Uterus (tissue), 4 donors: ENCODE measurements around the gene CLDND1. TPM values are rescaled to one million over a fixed set of nuclear protein-coding genes. Genes with fewer than 3 reads are reported as not detected.

Source experiments
- DNase-seq, 2 donors: peaks; one replicate each; pipeline ENCODE4 v3.0.0-alpha.2; 2019 to 2020
- H3K27ac ChIP-seq, 2 donors: fragments of 200-600 bp; sonication (generic); 1 replicate in 1 of 2; 2 replicates in 1 of 2; pipeline ENCODE4 v1.5.1; 2016 to 2018
- H3K27me3 ChIP-seq, 2 donors: fragments of 200-600 bp; sonication (generic); one replicate each; pipeline ENCODE4 v1.5.1; 2018 to 2019; ENCODE audit warnings: control low read depth in 1 of 2
- H3K36me3 ChIP-seq, 2 donors: fragments of 200-600 bp; sonication (generic); one replicate each; pipeline ENCODE4 v1.5.1; 2019; ENCODE audit warnings: control low read depth in 1 of 2
- H3K4me1 ChIP-seq, 2 donors: fragments of 200-600 bp; sonication (generic); one replicate each; pipeline ENCODE4 v1.5.1; 2018 to 2019; ENCODE audit warnings: control low read depth in 1 of 2
- H3K4me3 ChIP-seq, 2 donors: fragments of 200-600 bp; sonication (generic); 1 replicate in 1 of 2; 2 replicates in 1 of 2; pipeline ENCODE4 v1.5.1; 2018 to 2019; ENCODE audit warnings: mild to moderate bottlenecking in 1 of 2
- H3K9me3 ChIP-seq, 2 donors: fragments of 200-600 bp; sonication (generic); one replicate each; pipeline ENCODE4 v1.5.1; 2019; ENCODE audit warnings: control low read depth in 1 of 2
- POLR2A ChIP-seq, 2 donors: fragments of 450-650 bp; IDR thresholded peaks; one replicate each; pipeline ENCODE4 v1.6.1; 2016; ENCODE audit warnings: antibody characterized with exemption in 2 of 2, mild to moderate bottlenecking in 1 of 2, moderate library complexity in 1 of 2
- intact Hi-C: fragments of 100-400 bp; cut with DNase I; formaldehyde crosslinking; loops from one replicate; pipeline ENCODE4 v1.15.1; 2023; ENCODE audit warnings: low total_unique reads
- total RNA-seq, 4 donors: library from RNA; depleted of rRNA in 3 of 4; stranded (reverse); fragments of >200 nt in 3 of 4; gene quantifications; one replicate each; pipeline versions ENCODE4 v1.1.0 to v1.2.4, GENCODE V29; 2014 to 2023
- TF ChIP-seq, protein P1 (sequence below), 4 experiments: fragments of 200-600 bp in 2 of 4; fragments of 450-650 bp in 2 of 4; sonication (generic) in 2 of 4; IDR thresholded peaks; one replicate each; pipeline ENCODE4 v1.5.1; 2016 to 2019; ENCODE audit warnings: antibody characterized with exemption in 4 of 4, mild to moderate bottlenecking in 2 of 4, moderate library complexity in 1 of 4
- donor health status: DM: yes; HTN: yes; CAD: no.

Gene CLDND1
- total RNA-seq: 100 to 1,000 TPM; 134 to 253 (median 150) TPM

- H3K9me3 ChIP-seq: no peaks in the 10 kb centered on the region
- TF ChIP-seq, protein P1, sequence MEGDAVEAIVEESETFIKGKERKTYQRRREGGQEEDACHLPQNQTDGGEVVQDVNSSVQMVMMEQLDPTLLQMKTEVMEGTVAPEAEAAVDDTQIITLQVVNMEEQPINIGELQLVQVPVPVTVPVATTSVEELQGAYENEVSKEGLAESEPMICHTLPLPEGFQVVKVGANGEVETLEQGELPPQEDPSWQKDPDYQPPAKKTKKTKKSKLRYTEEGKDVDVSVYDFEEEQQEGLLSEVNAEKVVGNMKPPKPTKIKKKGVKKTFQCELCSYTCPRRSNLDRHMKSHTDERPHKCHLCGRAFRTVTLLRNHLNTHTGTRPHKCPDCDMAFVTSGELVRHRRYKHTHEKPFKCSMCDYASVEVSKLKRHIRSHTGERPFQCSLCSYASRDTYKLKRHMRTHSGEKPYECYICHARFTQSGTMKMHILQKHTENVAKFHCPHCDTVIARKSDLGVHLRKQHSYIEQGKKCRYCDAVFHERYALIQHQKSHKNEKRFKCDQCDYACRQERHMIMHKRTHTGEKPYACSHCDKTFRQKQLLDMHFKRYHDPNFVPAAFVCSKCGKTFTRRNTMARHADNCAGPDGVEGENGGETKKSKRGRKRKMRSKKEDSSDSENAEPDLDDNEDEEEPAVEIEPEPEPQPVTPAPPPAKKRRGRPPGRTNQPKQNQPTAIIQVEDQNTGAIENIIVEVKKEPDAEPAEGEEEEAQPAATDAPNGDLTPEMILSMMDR (IDR thresholded peaks at IDR 0.05): peak in 1 of 4 experiments; percentile 4
- peak; percentile 79 to 92 for TF ChIP-seq POLR2A (IDR thresholded peaks at IDR 0.05)
- no peaks in the 10 kb centered on the region for H3K27me3 ChIP-seq
- H3K27ac ChIP-seq: peak within 1 kb of the TSS; percentile 96 to 97
- peak; percentile 97 to 98 for DNase-seq
- peaks cover 0 to 18% of the 10 kb centered on the region in 2 donors for H3K4me1 ChIP-seq
- intact Hi-C loops: no loop called here
- peak within 1 kb of the TSS; percentile 73 to 77 for H3K4me3 ChIP-seq
- H3K36me3 ChIP-seq: no peaks in the 10 kb centered on the region
Measured at GRCh38 chr3:98522544-98523281, at the start of gene CLDND1. Gene CLDND1, minus strand, starts transcription at chr3:98522902. Its CDS starts 1,478 bp downstream, at chr3:98521424.

DNA sequence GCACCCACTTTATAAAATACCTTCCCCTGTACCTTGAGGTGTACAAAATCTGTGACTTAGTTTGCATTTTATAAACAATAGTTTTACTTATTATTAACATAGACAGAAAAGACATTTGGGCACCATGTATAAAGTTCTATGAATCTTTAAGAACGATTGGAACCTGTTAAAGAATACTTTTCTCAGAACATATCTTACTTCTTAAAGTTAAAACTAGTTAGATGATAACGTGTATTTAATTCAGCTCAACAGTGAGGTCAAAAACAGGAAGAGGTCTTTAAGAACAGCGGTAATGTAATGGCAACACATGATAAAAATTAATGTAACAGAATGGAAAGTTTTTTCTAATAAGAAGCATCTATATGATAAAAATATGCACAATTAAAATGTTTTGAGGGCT, 45.7 kb upstream of the CLDND1 start:
- DNase-seq: no peak
- Histone ChIP-seq H3K4me3 (no peak overlapping the region), H3K27ac (no peak overlapping the region), H3K9me3 (no peaks in the 10 kb centered on the region), H3K4me1 (no peaks in the 10 kb centered on the region), H3K27me3 (no peaks in the 10 kb centered on the region), H3K36me3 (no peaks in the 10 kb centered on the region)
- no peak for TF ChIP-seq POLR2A (IDR thresholded peaks at IDR 0.05)
- TF ChIP-seq, protein P1 (IDR thresholded peaks at IDR 0.05): no peak
- intact Hi-C loops: no loop called here

DNA sequence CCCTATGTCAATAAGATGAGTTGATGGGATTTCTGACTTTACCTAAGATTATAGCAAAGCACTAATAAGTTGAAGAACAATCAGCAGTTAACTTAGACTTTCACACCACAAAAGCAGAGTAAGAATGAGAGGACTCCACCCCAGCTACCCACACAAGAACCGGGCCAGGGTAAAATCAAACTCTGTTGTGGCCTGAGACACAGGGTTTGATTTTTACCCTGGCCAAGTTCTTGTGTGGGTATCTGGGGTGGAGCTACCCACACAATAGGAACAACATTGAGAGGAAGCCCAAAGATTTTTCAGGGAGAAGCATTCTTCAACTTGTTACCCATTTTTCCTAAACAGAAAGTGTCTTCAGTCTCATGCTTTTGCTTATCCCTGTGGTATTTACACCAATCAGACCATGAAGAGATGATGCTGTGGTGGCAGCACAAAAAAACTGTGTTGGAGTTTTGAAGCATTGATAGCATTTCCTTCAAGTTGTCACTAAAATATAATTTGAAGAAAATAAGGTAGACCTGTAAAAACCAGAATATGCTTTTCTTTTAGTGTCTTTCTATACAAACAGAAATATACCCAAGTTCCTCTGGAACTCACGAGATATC, 45.1 kb upstream of the CLDND1 start:
- no peak for DNase-seq
- Histone ChIP-seq H3K36me3 (no peaks in the 10 kb centered on the region), H3K27ac (no peak overlapping the region), H3K4me3 (no peak overlapping the region), H3K4me1 (no peaks in the 10 kb centered on the region), H3K9me3 (no peaks in the 10 kb centered on the region), H3K27me3 (no peaks in the 10 kb centered on the region)
- intact Hi-C loops: no loop called here
- TF ChIP-seq, protein P1 (IDR thresholded peaks at IDR 0.05): no peak
- no peak for TF ChIP-seq POLR2A (IDR thresholded peaks at IDR 0.05)

DNA sequence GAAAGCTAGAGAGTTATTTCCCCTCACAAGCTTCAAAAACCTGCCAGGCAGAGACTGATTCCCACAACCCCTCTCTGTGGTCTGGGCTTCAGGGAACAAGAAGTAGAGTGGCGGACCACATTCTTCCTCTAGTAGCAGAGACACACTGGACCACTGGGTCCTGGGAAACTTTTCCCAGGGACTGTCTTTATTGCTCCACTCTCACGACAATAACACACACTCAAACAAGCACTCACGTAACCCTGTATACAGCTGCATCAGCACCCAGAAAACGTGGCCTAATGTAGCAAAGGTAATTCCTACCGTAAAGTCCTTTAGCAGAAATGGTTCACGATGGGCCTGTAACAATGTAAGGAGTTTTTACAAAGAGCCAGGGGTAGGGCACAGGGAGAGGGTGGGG, 43.1 kb upstream of the CLDND1 start:
- Histone ChIP-seq H3K4me1 (no peaks in the 10 kb centered on the region), H3K4me3 (no peak overlapping the region)
- TF ChIP-seq, protein P1 (IDR thresholded peaks at IDR 0.05): no peak
- no peak for TF ChIP-seq POLR2A (IDR thresholded peaks at IDR 0.05)

DNA sequence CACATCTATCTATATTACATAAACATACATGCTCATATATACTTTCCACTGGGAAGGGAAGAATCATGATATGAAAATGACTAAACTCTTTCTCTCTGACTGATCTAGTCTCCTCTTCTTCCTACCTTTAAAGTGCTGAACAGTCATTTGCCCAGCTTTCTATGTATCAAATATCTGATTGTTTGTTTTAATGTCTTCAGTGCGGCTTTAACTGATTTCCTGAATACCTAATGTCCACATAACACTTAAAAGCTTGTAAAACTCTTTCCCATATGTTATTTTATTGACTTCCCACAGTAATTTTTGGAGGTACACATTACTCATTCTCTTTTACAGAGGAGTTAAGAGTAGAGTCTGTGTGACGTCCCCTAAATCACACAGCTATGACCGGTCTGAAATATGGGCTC, 42.5 kb upstream of the CLDND1 start:
- intact Hi-C loops: no loop called here
- no peak for TF ChIP-seq POLR2A (IDR thresholded peaks at IDR 0.05)
- TF ChIP-seq, protein P1 (IDR thresholded peaks at IDR 0.05): no peak
- Histone ChIP-seq H3K4me3 (no peak overlapping the region), H3K27me3 (no peaks in the 10 kb centered on the region), H3K9me3 (no peaks in the 10 kb centered on the region), H3K27ac (no peak overlapping the region), H3K4me1 (no peaks in the 10 kb centered on the region), H3K36me3 (no peaks in the 10 kb centered on the region)
- DNase-seq: no peak

More for the DNA sequence above, 43.1 kb upstream of the CLDND1 start:
- Histone ChIP-seq H3K27me3 (no peaks in the 10 kb centered on the region), H3K36me3 (no peaks in the 10 kb centered on the region), H3K9me3 (no peaks in the 10 kb centered on the region), H3K27ac (no peak overlapping the region)
- DNase-seq: no peak
- intact Hi-C loops: no loop called here
